HG02623 (cell line): ENCODE results near the gene SH3PXD2B.

Experiments
- ATAC-seq: cut with Tn5 transposase; IDR thresholded peaks from one replicate; pipeline ENCODE4 v1.9.1; 2021; ENCODE audit warnings: moderate library complexity; ENCODE audit not compliant: unreplicated experiment

SH3PXD2B gene

DNA sequence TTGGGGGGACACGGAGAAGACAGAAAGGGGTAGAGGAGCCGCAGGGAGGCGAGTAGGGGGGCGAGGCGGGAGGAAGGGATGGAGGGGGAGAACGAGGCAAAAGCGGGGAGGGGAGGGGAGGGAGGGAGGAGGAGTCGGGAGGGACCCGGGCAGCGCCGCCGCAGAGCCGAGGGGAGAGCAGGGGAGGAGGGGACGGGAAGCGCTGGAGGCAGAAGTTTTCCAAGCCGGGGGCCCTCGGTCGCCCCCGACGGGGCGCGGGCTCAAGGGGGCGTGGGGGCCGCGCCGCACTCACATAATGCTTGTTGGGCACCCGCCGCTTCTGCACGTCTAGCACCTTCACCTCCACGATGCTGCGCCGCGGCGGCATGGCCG is 353 bp downstream of the SH3PXD2B start:
- no peak for ATAC-seq

DNA sequence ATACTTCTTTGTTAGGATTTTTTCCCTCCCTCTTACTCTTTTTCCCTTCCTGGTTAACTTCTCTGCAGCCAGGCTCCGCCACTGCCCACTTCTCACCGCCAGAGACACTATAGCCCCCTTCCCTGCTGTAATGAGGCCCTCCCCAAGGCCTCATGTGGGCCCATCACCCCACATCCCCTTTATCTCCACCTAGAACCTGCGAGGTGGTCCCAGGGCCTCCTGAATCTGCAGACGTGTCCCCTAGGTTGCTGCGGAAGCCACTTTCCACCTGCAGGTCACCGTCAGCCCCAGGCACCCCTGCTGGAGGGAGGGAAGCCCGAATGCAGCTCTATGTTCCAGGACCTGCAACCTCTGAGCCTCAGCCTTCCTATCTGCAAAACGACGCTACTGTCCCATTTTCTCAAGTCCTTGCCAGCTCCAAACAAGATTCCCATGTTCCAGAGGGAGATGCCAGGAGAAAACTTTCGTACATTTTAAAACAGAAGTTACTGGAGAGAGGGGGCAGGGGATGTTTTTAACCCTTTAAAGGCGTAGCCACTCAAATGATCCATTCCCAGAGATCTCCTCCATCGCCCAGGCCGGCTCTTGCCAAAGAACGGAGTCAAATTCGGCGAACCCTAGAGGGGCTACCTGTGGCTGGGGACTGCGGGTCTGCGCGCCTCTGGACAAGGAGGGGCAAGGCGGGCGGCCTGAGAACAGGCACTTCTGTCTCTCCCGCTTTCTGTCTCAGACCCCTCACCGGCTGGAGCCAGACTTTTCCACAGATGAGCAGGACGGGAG is 929 bp downstream of the SH3PXD2B start:
- no peak for ATAC-seq

DNA sequence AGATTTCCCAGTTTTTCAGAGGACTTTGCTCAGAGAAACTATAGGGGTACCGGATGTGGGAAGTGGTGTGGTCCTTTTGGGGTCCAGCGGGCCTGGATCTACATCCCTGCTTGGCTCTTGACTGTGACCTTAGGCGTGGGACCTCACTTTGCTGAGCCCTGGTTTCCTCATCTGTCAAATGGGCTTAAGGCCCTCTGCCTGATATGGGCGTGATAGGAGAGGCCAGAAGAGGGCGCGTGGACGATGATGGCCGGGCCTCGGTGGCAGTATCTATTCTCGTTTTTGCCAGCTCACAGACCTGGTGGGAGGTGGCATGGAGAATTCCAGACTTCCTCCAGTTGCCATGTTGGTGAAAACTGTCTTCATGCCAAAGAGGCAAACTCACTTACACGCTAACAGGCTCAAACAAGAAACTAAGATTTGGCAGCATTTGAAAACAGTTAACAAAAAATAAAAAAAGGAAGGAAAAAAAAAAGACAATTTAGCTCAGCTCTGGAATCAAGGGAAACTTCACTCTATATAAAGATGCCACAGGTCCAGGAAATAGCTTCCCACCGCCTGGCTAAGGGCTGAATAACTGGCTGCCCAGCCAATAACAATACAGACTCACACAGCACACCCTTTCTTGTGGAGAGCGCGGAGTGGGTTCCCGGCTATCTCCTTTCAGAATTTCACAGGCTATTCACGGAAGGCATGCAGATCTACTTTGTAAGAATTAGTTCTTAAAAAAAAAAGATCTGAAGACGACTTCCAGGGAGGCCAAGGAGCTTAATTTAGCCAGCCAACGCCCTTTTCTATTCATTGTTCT is 1.7 kb downstream of the SH3PXD2B start:
- ATAC-seq = no peak

DNA sequence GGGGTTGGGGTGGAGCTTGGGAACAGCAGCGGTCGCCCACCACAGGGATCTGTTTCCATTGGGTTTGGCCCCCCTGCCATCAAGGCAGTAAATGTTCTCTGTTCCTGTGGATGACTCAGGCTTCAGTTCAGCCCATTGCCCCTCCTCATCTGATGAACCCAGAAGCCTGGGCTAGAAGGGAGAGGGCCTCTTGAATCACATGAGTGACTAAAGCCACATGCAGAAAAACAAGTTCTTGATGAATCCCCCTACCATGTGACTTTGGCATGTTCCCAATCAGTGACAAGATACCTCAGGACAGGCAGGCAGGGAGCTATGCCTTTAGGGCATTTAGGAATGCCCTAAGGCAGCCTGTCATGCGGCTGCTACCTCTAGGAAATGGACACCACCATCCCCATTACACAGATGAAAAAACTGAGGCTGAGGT is 2.5 kb downstream of the SH3PXD2B start:
- ATAC-seq = no peak

DNA sequence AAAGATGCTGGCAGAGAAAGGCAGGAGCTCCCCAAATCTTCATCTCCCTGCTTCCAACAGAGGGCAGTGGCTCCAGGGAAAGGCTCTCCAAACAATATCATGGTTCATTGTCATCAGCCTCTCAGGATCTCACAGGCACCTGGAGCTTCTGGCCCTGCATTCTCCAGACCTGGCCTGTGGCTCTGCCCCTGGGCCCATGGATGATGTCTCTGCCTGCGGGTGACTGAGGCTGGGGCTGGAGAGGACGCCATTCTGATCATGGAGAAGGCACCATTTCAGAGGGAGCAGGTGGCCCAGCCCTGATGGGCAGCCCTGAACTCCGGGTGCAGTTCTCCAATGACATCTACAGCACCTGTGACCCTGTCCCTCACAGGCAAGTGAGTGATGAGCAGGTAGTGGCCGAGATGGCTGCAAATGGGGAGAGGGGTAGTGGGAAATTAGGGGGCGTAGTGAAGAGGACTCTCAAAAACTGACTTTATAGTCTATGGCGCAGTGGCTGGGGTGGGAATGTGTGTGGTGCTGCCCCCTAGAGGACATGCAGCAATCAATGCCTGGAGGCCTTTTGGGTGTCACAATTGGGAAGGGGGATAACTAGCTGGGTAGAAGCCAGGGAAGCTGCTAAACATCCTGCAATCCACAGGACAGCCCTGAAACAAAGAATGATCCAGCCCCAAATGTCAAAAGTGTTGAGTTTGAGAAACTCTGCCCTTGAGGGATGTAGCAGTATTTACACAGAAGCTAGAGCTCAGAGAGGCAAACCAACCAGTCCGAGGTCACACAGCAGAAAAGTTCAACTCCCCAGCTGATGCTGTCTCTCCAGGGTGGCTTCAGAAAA is 3.2 kb downstream of the SH3PXD2B start:
- ATAC-seq = no peak

DNA sequence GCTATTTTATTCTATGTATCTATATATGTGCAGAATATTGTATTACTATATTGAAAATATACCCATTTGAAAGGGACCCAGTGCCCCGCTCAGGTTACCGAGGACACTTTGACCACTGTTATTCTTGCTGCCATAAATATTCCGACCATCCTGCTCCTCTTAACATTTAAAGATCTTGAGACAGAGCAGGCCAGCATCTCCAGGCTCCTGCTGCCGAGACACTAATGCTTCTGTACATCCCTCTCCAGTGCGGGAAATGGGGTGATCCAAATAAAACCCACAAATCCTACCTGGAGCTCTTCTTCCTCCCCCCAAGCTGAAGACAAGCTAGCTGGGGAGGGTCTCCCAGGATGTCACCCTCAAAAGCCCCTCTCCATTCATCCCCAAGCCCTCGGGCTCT is 3.9 kb downstream of the SH3PXD2B start:
- ATAC-seq = no peak

DNA sequence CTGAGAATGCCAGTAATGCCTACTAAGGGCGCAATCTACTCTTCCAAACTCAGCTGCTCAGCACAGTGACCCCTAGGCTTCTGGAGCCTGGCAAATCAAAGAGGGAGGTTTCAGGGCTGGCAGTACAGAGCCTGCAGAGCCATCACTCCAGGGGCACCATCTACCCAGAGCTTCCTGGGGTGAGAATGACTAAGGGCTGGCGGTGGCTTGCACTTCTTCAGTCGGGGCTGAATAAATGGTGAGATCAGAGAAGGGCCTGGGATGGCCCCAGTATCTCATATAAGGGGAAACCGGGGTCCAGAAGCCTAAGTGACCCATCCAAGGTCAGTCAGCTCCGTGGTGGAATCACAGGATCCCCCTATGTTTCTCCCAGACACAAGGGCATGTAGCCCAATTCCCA is 5.3 kb downstream of the SH3PXD2B start:
- no peak for ATAC-seq

DNA sequence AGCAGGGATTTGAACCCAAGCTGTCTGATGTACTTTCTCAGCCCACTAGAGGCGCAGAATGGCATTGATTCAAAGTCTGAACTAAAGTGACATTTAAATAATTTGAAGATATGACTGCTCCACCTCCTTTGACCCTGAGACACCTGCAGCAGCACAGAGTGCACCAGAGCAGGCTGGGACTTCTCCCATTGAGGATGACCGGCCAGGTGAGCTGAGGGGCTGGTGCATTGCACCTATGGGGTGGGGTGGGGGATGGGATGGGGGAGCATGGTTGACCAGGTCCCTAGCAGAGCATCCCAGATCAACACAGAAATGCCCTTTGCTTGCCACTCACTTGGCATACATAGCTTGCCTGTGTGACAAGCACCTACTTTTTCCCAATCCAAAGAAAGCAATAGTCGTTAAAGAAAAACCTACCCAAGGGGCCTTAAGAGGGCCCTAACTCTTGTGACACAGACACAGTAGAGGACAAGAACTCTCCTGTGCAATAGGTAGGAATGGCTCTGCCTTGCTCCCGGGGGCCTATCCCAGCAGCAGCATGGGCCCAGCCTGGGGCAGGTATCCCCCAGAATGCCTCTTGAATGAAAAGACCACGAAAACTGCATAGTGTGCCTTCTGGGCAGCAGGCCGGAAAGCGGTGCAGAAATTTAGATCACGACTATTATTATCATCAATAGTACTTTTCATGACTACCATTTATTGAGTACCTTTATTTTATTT is 6.5 kb downstream of the SH3PXD2B start:
- no peak for ATAC-seq

DNA sequence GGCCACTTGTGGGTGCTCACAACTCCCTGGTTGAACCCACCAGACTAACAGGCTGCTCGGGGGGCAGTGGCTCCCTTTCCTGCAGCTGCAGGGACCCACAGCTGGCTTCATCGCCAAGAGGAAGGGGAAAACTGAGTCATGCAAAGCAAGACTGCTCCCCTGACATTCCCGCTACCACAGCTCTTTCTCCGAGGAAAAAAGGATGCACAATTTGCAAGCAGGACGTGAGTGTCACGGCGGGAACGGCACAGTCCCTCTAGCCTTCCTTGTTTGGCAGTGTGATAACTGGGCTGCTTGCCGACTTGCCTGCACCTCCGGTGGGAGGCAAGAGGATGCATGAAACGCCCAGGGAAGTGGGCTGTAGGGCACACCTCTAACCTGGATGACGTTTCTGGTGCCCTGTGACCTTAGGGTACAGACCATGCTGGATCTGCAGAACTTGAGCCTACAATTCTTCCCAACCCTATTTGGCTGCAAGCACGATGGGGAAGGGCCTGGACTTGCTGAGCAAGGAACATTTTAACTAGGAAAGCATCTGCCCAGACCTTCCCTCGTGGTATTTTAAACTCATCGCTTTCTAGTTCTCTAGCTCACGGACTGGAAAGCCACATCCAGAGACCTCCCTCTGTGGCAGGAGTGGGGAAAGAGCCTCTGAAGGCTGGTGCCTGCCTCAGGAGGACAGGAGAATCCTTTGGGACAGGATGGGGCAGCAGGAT is 7.8 kb downstream of the SH3PXD2B start:
- ATAC-seq = no peak

DNA sequence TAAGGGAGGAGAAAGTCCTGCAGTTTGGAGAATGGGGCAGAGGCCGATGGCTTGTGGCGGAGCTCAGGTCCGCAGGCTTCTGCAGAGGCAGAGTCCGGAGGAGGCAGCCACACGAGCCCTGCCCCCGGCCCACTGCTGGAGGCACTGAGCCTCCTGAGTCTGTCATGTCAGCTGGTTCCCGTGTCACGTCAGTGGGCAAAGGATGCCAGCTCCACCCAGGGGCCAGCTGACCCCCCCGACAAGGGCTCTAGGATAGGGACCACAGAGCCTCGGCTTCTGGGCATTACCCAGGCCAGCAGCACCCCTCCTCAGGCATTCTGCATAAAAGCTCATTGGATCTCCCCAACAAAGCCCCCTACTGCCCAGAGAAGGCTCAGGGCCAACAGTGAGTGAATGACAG is 8.5 kb downstream of the SH3PXD2B start:
- ATAC-seq = no peak

DNA sequence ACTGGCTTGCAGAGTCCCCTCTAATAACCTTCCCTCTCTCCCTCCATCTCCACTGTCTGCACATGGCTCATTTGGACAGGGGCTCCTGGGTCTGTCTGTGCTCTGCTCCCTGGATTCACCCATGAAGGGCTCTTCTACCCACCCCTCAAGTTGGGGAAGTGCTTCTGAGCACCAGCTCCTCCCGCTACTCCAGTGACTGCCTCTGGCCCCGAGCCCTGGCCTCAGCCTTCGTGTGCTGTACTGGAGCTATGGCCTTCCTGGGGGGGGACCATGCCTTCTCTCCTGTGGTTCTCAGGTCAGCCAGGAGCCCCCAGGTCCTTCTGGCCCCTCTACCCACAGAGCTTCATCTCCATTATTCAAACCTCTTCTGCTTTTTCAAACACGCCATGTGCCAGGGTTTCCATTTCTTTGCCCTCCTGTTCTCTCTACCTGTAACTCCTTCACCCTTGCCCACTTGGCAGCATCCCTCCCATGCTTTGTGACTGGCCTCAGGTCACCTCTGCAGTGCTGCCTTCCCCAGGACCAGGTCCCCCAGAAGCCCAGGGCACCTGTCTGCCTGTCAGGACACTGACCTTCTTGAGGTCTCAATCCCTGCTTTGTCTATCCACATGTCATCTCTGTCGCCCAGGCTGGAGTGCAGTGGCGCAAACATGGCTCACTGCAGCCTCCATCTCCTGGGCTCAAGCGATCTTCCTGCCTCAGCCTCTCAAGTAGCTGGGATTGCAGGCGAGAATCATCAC is 9.5 kb downstream of the SH3PXD2B start:
- no peak for ATAC-seq

DNA sequence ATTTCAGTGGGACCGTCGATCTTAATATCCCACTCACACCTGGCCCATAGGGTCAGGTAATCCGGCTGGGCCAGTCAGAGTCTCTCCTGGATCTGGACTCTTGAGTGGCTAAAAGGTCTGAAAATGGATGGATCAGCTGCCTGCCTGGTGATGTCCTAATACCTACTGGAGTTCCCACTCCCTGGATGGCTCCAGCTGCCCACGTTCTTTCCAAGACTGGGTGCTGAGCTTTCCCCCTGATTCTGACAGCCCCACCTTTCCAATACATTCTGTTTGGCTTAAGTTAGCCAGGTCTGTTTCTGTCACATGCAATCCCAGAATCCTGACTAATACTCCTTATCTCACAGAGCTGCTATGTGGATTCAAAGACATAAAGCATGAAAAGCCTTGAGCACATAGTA is 10.2 kb downstream of the SH3PXD2B start:
- ATAC-seq = no peak

DNA sequence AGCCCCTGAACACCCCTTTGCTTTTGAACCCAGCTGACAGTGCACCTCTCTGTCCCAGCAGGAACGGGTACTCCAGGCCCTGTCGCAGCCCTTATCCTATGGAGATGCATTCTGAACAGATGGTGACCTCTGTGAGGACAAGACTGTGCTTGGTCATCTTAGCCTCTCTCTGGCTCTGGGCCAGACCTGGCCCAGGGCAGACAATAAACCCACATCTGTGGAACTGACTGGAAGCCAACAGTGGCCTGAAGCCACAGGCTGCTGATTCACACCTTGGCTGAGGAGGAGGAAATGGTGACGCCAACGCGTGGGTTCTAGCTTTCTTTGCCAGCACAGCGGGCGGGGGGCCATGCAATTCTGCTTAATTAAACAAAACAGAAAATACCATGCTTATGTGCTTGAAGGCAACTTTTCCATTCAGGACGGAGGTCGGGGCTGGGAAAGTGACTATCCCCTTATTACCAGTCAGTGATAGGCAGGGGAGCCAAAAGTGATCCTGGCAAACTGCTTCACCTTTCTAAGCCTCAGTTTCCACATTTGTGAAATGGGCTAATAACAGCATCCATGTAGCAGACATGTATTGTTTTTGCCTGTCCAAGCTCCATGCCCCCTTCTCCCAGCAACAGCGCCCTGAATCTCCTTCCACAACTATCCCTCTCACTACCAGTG is 10.8 kb downstream of the SH3PXD2B start:
- ATAC-seq = no peak

DNA sequence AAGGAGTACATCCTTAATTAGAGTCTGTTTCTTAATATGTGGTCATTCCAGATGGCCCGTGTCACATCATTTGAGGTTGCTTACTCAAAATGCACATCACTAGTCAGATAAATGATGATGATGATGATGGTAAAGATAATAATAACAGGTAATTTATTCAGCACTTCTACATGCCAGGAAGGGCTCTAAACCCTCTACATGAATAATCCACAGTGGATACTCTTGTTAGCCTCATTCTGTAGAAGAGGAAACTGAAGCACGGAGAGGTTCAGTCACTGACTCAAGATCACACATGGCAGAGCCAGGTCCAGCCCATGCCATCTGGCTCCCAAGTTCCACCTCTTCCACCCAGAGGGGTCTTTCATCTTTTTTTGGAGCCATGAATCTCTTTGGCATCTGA is 11.7 kb downstream of the SH3PXD2B start:
- ATAC-seq = no peak

DNA sequence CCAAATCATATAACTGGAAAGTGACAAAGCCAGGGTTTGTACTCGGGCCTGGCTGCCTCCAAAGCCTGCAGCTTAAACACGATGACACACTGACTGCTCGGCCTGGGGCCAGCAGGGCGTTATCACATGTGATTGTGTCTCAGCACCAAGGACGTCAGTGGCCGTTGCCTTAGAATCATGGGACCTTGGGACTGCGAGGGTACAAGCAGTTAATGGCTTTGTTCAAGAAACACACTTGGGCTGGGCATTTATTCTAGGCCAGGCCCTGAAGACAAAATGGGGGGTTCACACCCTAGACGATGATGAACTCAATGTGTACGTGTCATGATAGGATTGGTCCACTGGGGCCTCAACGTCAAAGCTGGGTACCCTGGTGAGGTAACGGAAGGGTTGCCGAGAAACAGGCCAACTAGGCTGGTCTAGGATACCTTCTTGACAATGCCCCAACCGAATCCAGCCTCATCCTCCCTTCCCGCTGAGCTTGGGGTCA is 13.0 kb downstream of the SH3PXD2B start:
- no peak for ATAC-seq

DNA sequence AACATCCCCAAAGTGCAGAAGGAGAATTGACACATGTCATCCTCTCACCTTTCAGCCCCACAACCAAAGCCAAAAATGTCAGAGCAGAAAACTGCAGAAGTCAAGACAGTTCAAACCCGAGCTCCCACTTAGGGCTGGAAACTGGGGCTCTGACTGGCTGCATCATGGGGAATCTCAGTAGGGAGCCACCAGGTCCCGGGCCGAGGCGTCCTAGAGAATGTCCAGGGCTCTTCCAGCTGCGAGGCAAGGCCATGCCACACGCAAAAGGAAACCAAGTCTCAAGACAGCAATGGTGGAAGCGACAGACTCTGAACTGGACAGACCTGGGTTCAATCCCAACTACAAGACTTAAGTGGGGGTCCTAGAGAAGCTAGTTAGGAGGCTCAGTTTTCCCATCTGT is 13.8 kb downstream of the SH3PXD2B start:
- ATAC-seq = no peak

DNA sequence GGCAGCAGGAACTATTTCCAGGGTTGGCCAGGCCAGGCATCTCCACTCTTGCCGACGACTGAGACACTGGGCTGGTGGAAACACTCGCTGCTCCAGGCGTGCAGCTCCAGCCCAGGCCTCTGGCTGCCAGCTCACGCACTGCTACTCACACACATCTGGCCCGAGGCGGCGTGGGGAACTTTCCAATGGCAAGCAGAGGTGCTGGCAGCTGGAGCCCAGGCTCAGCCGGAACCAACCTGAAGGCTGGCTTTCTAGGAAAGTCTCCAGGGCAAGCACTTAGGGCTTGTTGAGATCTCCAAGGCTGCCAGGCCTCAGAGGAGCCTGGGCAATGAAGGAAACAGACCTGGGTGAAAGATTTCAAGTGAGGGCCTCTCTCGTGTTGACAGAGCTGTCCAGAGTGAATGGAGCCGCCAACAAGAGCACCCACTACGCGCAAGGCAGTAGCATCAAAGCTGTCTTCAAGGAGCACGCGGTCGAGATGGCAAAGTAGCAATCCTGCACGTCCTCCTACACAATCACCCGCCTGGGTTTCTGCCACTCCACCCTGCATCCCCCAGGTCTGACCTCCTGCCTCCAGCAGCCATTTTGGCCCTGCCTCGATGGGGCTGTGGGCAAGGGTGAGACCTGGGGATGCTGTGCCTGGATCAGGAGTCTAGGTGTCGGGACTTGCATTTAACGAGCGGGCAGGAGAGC is 14.4 kb downstream of the SH3PXD2B start:
- no peak for ATAC-seq

DNA sequence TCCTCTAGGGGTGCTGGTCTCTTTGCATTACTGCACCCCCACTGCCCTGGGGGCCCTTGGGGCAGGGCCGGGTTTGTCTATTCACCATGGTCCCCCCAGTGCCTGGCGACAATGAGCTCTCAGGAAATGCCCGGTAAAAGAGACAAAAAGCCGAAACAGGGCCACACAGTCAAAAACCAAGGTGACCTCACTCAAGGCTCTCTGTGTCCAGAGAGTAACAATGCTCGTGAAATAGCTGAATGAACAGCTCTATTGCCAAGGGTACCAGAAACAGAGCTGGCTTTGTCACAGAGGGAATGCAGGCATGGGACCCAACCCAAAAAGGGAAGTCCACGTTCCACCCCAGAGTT is 16.0 kb downstream of the SH3PXD2B start:
- no peak for ATAC-seq
